NCI-H82 (cell line): ENCODE results near the gene PI4K2B.
A peak's percentile ranks its signal among the peaks of the same experiment; 100 is the strongest.
"Not testable (repeated sequence)": the region's sequence is repeated elsewhere in the genome, so short reads cannot be mapped to it uniquely, and the experiment has no call there.

Source experiments
- DNase-seq: peaks from one replicate; lab custom pipeline; 2025; lab: John Stamatoyannopoulos, UW

PI4K2B gene

DNA sequence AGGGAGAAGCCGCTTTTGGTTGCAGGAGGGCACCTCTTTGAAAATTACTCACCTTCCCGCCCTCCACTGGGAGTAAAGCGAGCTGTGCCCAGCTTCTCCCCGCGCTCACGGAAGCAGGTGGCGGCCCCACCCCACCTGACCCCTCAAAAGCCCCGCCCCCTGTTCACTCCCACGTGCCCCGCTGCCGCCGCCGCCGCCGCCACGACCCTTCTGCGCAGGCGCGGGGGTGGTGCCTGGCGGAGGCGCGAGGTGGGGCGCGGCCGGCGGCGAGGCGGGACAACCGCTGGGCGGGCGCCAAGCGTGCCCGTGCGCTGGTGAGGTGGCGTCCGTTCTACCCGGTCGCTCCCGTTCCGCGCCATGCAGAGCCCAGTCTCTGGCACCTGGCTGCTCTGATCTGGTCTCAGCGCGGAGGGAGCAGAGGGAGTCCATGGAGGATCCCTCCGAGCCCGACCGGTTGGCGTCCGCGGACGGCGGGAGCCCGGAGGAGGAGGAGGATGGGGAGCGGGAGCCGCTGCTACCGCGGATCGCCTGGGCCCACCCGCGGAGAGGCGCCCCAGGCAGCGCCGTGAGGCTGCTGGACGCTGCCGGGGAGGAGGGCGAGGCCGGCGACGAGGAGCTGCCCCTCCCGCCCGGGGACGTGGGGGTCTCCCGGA lies at the start of gene PI4K2B:
TSS of gene PI4K2B (plus strand) at position 297 of the 653 bp plus-strand sequence. CDS start at position 428, 131 bp downstream.
- DNase-seq: peak; percentile 92

DNA sequence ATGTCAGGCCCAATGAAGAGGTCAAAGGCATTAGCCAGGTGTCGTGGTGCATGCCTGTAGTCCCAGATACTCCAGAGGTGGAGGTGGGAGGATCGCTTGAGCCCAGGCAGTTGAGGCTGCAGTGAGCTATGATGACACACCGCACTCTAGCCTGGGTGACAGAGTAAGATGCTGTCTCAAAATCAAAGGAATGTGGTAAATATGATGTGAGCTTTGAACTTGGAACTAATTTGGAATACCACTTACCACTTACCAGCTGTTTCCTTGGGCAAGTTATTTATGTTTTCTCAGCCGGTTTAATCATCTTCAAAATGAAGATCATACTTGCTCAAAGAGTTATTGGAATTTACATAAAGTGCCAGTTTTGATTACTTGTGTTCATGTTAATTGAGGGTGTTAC lies 49.8 kb upstream of the PI4K2B start:
- DNase-seq: no peak

DNA sequence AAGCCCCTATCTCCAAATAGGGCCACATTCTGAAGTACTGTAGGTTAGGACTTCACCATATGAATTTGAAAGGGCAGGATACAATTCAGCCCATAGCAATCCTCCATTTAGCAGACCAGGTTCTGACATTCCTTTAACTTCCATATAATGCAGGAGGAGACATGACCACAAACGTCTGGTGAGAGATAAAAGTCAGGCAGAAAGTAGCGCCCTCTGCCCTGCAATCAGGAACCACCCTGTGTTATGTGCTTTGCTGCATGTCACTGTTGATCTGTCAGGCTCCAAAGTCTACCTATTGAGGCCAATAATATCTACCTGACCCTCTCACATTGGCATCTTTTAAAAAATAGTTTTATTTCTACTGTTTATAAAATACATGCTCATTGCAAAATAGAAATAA lies 43.4 kb upstream of the PI4K2B start:
- peak; percentile 44 for DNase-seq

DNA sequence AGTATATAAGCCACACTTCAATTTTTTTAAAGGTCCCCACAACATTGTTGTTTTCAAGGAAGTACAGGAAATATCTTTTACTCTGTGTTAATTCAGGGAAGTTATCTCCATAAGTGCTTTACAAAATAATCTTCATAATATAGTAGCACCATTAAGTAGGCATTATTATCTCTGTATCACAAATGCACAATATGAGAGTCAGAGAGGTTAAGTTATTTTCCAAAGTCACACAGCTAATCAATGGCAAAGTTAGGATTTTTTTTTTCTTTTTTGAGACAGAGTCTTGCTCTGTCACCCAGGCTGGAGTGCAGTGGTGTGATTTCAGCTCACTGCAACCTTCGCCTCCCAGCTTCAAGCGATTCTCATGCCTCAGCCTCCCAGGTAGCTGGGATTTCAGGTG lies 35.1 kb upstream of the PI4K2B start:
- no peak for DNase-seq

DNA sequence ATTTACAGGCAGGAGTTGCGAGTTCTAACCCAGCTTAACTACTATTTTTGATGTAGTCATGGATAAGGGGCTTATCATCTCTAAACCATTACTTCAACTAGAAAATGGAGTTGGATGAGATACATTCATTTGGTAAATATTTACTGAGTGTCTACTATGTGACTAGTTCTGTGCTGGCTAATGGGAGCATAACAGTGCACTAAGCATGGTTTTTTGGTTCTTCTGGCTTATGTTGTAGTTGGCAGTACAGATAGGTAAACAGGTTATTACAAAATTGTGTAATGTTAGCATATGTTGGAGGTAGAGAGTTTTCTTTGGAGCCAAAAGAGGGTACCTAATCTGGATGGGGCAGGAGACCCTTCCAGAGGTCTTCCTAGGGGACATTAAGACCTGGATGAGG lies 25.8 kb upstream of the PI4K2B start:
- no peak for DNase-seq

DNA sequence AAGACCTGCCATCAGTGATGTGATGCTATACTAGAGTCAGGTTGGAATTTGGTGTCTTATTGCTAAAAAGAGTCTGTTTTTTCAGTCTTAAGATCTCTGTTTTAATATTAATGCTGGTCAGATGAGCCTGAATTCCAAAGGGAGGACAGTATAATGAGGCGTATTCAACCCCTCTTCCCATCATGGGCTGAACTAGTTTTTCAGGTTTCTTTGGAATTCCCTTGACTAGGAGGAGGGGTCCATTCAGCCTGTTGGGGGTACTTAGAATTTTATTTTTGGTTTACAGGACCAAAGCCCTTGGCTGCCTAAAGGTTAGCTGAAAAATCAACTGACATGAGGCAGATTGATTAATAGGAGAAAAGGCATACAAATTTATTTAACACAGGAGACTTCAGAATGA lies 24.1 kb upstream of the PI4K2B start:
- DNase-seq: no peak

DNA sequence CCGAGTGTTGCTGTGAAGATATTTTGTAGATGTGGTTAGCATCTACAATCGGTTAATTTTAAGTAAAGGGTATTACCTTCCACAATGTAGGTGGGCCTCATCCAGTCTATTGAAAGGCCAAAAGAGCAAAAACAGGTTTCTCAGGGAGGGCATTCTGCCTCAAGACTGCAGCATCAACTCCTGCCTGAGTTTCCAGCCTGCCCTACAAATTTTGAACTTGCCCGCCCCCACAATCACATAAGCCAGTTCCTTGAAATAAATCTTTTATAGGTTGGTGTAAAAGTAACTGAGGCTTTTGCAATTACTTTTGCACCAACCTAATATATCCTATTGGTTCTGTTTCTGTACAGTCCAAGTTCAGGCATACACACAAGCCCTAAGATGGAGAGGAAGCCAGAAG lies 22.1 kb upstream of the PI4K2B start:
- DNase-seq: no peak

DNA sequence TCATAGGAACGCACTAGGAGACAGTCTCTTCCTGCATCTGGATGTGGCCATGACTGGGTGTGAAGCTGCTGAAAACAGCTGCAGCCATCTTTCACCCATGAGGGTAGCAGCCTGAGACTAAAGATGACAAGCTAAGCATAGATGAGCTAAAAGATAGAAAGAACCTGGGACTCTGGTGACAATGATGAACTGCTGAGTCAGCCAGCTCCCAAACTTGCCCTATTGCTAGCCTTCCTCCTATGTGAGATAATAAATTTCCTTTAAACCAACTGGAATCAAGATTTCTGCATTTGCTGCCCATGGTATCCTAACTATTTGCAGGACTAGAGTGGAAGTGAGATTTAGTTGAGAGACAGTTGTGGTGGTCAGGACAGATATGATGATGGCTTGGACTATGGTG lies 21.0 kb upstream of the PI4K2B start:
- no peak for DNase-seq

DNA sequence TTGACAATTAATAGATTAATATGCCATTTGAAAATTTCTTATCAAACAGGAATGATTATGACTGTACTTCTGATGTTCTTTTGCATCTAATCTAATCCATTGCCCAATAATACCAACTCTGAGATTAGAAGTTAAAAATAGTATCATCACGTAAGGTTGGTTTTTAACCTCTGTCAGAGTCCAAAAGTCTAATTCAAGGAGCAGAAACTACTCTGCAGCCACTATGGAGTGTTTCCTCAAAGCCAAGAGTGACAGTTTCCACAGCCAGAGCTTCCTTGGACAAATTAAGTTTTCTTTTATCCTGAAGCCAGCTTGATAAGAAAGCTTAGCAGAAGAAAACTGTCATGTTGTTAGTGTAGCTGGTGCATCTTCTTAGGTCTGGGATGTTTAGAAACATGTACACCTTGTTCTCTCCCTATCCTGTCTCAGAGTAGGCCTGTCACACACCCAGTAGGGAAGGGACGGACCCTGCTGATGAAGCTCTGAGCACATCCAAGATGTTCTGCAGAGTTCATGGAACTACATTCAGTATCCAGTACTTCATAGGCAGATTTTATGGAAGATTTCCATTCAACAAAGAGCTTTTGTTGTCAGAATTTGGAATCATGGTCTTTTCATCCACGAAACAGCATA lies 20.4 kb upstream of the PI4K2B start:
- DNase-seq: no peak

DNA sequence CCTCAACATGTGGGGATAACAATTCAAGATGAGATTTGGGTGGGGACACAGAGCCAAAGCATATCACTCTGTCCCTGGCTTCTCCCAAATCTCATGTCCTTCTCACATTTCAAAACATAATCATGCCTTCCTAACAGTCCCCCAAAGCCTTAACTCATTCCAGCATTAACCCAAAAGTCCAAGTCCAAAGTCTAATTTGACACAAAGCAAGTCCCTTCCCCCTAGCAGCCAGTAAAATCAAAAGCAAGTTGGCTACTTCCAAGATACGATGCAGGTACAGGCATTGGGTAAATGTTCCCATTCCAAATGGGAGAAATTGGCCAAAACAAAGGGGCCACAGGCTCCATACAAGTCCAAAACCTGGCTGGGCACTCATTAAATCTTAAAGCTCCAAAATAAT lies 19.1 kb upstream of the PI4K2B start:
- not testable (repeated sequence) for DNase-seq

DNA sequence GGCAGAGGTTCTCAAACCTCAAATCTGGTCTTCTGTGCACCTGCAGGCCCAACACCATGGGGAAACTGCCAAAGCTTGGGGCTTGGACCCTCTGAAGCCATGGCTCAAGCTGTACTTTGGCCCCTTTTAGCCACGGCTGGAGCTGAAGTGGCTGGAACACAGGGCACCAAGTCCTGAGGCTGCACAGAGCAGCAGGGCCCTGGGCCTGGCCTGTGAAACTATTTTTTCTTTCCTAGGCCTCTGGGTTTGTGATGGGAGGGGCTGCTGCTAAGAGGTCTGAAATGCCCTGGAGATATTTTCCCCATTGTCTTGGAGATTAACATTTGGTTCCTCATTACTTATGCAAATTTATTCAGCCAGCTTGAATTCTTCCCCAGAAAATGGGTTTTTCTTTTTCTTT lies 18.3 kb upstream of the PI4K2B start:
- DNase-seq: no peak

DNA sequence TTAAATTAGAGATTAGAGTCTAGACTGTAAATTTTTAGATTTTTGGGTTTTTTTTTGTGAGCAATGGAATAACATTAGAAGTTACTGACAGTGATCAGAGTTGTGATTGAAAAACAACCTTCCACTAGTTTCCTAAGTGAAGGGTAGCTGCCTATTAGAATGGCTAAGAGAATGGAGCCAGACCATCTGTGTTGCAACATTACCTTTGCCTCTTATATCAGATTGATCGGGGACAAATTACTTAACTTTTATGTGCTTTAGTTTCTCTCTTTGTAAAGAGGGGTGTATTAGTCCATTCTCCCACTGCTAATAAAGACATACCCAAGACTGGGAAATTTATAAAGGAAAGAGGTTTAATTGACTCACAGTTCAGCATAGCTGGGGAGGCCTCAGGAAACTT lies 12.5 kb upstream of the PI4K2B start:
- DNase-seq: no peak

DNA sequence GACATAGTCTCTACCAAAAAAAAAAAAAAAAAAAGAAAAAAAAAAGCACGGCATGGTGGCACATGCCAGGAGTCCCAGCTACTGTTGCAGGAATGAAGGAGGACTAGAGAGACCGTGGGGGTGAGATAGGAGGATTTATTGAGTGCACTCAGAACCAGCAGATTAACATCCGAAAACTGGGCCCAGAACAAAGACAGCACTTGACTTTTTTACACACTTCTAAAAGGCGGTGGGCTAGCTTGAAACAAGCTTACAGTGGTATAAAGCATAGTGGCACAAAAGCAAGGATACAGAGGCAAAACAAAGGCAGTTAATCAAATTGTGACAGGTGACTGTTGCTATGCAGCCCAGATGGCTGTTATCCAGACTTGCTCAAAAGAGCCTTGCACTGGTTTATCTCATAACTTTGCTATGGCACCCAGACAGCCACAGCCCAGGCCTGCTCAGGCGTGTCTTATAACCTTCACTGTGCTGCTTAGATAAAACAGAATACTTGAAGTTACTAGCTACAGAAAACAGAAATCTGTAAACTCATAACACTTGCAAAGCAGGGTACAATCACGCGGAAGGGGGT lies 9.9 kb upstream of the PI4K2B start:
- no peak for DNase-seq

DNA sequence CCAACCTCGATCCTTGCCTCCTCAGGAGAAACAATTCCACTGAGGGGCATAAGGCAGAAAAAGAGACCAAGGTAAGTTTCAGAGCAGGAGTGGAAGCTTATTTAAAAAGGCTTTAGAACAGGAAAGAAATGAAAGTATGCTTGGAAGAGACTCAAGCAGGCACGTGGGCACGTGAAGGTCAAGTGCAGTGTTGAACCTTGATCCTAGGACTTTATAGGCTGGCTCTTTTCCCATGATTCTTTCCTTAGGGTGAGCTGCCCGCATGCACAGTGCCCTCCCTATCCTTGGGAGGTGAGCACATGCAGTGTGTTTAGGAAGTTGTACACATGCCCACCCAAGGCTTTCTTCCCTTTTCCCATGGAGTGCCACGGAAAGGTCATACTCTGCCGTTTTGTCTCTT lies 4.0 kb upstream of the PI4K2B start:
- DNase-seq: no peak

DNA sequence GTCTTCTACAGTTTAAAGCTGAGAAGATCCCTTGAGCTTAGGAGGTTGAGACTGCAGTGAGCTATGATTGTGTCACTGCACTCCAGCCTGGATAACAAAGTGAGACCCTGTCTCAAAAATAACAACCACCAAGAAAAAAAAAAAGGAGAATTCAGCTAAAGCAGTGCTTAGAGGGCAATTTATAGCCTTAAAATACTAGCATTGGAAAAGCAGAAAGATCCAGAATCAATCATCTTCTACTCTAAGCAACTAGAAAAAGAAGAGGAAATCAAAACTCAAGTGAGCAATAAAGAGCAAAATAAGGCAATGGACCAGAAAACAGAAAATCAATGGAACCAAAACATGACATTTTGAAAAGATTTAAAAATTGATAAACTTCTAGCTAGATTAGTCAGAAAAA lies 639 bp upstream of the PI4K2B start:
- no peak for DNase-seq

DNA sequence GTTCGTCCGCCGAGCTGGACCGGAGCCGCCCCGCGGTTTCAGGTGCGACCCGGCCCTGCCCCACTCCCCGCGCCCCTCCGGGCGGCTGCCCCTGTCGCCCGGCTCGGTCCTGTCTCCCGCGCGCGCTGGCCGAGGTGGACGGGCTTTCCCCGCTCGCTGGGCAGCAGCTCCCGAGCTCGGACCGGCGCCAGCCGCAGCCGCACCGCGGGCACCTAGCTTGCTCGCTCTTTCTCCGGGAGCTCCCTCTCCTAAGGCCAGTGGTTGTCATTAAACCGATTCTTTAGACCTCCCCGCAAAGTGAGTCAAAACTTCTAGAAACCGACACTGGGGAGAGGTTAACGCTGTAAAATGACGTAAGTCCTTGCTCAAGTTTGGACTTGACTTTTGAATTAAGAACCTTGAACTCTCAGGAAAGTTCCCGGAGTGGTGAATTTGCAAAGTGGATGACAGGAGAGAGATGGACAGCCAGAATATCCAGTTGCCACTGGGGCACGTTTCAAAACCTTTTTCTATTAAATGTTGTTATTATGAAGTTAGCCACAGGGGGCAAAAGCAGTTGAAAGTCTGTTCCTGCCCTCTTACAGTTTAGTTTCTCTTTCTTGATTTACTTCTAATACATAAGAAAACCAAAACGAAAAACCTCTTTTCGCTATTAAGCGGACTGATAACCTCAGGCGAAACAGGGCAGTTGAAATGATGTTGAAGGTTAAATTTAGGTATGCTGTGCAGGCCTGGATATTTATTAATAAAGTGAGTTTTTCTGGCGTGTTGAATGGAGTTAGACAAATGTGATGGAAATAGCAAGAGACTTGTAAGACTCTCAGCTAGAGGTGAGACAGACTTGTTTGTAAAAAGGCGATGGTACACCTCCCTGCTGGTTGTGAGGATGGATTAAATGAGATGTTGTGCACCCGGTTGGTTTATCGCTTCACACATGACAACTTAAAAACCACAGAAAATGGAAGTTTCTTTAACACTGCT lies 847 bp downstream of the PI4K2B start:
- DNase-seq: peak; percentile 56

DNA sequence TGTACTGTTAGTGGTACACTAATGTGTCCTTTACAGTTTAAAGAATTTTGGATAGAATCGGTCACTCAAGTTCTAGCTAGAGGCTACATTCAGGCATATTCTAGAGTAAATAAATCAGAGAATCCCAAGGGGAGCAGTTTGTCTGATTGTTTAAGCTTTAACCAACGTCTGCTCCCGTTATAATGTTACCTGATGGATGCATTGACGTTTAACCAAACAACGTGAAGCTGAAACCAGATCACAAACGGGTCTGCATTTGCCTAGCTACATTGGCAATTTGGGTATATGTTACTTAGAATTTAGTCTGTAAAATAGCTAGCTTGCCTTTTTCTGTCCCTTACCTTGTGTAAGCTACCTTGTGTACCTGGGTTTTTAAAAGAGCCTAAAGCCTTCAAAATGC lies 1.6 kb downstream of the PI4K2B start:
- DNase-seq: no peak

DNA sequence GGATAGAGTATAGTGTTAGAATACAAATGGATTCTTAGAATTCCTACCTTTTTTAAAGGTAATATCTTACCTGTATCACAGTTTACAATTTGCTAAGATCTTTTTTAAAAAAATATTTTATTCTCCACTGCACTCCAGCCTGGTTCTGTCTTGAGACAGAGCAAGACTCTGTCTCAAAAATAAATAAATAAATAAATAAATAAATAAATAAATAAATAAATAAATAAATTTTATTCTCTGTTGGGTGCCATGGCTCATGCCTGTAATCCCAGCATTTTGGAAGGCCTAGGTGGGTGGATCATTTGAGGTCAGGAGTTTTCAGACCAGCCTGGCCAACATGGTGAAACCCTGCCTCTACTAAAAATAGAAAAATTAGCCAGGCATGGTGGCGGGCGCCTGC lies 2.2 kb downstream of the PI4K2B start:
- not testable (repeated sequence) for DNase-seq

DNA sequence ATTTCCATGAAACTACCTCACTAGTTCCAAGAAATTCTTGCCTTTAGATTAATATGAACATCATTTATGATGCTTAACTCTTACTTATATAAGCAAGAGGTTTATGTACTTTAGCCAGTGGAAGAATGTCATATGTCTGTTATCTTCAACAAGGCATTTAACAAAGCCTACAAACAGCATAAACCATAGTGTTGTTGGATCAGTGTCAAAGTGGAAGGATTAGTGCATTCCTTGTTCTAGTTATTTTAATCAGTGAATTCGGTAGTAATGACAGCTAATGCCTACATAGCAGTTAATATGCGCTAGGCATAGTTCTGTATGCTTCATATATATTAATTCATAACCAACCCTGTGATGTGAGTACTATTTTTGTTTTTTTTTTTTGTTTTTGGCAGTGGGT lies 3.1 kb downstream of the PI4K2B start:
- DNase-seq: no peak

DNA sequence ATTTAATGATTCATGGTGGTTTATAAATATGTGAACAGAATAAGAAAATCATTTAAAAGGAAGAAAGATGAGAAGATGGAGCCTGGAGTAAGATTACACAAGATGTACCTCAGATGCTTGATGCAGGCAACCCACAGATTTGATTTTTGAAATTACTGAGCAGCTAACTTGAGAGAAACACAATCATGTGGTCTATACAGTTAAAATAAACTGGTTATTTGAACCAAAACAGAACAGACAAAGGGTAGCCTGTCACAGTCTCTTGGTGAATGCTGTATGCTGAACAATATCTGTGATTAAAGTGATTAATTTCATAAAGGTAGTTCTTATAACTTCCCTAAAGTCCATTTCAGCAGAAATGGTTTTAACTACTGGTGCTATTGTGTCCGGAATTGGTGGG lies 4.2 kb downstream of the PI4K2B start:
- DNase-seq: no peak

DNA sequence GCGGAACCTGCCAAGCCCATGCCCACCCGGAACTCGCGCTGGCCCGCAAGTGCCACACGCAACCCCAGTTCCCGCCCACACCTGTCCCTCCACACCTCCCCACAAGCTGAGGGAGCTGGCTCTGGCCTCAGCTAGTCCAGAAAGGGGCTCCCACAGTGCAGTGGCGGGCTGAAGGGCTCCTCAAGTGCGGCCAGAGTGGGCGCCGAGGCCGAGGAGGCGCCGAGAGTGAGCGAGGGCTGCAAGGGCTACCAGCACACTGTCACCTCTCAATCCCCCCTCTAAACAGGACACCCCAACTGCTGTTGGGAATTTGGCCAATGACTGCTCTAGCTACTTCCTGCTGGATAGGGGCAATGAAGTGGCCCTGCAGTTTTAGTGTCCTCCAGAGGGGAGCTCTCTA lies 5.7 kb downstream of the PI4K2B start:
- DNase-seq: not testable (repeated sequence)

DNA sequence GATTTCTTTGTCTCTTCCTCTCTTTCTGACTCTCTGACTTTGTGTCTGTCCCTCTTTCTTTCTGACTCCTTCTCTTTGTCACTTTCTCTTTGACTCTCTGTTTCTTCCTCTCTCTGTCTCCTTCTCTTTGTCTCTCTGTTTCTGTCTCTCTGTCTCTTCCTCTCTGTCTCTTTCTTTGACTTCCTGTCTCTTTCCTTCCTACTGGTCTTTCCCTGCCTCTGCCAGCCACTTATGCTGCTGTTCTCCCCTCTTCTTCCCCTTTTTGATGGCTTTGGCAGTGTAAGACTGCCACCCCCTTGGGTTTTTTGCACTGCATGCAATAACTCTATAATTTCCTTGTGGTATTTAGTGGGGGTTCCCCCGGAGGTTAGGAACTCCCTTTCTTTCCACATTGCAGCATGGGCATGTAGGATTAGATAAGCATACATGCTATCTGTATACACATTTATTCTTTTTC lies 6.9 kb downstream of the PI4K2B start:
- not testable (repeated sequence) for DNase-seq
